Measurements from ENCODE around the gene CDC73.

DNA sequence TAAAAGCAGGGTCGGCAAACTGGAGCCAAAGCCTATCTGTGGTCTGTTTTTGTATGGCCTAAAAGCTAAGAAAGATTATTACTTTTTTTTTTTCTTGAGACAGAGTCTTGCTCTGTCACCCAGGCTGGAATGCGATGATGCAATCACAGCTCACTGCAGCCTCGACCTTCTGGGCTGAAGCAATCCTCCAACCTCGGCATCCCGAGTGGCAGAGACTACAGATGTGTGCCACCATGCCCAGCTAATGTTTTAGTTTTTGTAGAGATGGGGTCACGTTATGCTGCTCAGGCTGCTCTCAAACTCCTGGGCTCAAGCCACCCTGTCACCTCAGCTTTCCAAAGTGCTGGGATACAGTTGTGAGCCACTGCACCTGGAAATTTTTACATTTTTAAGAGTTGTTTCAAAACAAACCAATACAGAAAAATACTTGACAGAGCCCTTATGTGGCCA is 10.2 kb upstream of the CDC73 start:
- TF ChIP-seq, protein P1, sequence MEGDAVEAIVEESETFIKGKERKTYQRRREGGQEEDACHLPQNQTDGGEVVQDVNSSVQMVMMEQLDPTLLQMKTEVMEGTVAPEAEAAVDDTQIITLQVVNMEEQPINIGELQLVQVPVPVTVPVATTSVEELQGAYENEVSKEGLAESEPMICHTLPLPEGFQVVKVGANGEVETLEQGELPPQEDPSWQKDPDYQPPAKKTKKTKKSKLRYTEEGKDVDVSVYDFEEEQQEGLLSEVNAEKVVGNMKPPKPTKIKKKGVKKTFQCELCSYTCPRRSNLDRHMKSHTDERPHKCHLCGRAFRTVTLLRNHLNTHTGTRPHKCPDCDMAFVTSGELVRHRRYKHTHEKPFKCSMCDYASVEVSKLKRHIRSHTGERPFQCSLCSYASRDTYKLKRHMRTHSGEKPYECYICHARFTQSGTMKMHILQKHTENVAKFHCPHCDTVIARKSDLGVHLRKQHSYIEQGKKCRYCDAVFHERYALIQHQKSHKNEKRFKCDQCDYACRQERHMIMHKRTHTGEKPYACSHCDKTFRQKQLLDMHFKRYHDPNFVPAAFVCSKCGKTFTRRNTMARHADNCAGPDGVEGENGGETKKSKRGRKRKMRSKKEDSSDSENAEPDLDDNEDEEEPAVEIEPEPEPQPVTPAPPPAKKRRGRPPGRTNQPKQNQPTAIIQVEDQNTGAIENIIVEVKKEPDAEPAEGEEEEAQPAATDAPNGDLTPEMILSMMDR (IDR thresholded peaks at IDR 0.05 in 2 of 3, conservative IDR thresholded peaks at IDR 0.05 in 1 of 3; ENCODE audit: borderline replicate concordance in 1 of 3, insufficient read depth in 1 of 3, low read depth in 2 of 3, low read length in 2 of 3) = no peak
- peak; percentile 60 for TF ChIP-seq POLR2AphosphoS5 (IDR thresholded peaks at IDR 0.05; ENCODE audit: low read depth, low read length)
- no peak for TF ChIP-seq YY1 (IDR thresholded peaks at IDR 0.05; ENCODE audit: extremely low read depth, insufficient replicate concordance, low read depth, low read length)
- TF ChIP-seq REST (IDR thresholded peaks at IDR 0.05; ENCODE audit: low read depth) = no peak

All from HCT116 (cell line).